ENCODE measurements around the gene CCDC171. TPM values are rescaled to one million over a fixed set of nuclear protein-coding genes. Genes with fewer than 3 reads are reported as not detected.
A peak's percentile ranks its signal among the peaks of the same experiment; 100 is the strongest.
"Not testable (repeated sequence)": the region's sequence is repeated elsewhere in the genome, so short reads cannot be mapped to it uniquely, and the experiment has no call there.

The CCDC171 gene
- total RNA-seq, 2 donors from 2014 or later, result 1.4 to 1.8 TPM

DNA sequence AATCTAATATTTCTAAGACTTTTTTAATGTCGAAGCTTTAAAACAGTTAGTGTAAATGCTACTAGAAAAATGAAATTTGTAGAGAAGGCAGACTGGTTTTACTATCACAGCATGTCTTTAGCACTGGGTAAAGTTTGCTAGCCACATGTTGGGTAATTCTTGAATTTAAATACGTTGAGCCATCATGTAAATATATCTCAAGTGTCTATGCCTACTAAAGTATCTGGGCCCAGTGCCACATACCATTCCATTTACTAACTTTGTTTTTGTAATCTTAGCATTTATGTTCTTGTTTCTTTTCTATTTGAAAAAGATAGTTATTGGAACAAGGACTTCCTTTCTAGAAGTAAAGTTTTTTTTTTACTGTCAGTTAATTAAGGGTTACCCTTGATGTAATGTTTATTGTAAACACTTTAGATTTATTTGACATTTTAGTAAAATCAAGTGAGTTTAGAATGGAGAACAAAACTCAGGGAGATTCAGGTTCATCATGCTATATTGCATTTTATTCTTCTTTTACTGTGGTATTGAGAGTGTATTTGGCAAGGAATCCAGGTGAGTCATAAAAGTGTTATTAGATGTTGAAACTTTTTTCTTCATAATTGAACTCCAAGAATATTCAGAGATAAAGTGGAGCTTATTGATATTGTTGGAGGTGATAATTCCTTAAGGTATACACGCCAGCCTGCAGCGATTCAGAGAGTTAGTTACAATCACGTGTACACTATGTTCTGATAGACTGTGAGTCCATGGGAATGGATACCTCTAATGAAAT, 182.4 kb downstream of the CCDC171 start:
- peak in 1 of 2 donors; percentile 82 for ATAC-seq
- DNase-seq, result no peak
- intact Hi-C loops (cut with DNase I), result no loop called here

DNA sequence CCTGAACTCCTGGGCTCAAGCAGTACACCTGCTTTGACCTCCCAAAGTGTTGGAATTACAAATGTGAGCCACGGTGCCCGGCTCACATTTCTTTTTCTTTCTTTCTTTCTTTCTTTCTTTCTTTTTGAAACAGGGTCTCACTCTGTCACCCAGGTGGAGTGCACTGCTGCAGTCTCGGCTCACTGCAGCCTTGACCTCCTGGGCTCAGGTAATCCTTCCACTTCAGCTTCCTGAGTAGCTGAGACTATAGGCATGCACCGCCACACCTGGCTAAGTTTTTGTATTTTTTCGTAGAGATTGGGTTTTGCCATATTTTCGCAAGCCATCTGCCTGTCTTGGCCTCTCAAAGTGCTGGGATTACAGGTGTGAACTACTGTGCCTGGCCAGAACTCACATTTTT, 183.7 kb downstream of the CCDC171 start:
- intact Hi-C loops (cut with DNase I), result no loop called here
- no peak for ATAC-seq
- no peak for DNase-seq

DNA sequence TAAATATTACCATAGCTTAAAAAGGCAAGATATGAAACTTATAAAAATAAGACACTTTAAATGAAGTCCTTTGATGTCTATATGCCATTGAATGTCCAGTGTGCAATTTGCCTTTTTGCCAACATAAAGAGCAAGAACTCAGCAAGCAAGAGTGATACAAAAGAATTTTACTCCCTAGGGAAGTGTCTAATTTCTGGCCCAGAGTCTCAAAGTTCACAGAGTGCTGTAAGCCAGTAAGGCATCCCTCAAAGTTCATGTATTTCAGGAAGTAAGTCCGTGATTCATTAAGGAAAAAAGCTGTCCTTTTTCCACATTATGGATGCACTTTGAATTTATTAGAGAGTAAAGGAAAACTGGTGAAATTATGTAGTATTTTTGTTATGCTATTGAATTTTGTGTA, 185.2 kb downstream of the CCDC171 start:
- no peak for DNase-seq
- intact Hi-C loops (cut with DNase I), result no loop called here
- ATAC-seq, result no peak

- intact Hi-C loops (cut with DNase I), result no loop called here
- no peak for DNase-seq
- ATAC-seq, result no peak
Observed at GRCh38 chr9:15741015-15741414, 188.2 kb downstream of the CCDC171 start.

DNA sequence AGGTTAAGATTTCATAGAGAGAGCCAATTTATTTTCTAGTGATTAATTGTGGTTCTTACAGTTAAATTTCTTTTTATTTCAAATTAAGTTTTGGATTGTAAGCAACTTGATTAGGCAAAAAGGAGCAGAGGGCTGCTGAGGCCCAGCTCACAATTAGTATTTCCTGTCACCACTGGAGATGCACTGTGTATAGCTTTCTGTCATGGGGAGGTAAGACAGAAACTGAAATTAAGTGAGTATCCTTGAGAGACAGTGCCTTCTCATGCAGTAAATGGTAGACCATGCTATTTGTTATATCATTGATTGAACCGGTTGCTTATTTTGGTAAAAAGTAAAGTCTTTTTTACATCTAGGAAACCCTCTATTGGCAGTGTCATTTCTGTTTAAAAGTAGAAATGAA, 190.7 kb downstream of the CCDC171 start:
- no peak for ATAC-seq
- intact Hi-C loops (cut with DNase I), result no loop called here
- DNase-seq, result no peak

DNA sequence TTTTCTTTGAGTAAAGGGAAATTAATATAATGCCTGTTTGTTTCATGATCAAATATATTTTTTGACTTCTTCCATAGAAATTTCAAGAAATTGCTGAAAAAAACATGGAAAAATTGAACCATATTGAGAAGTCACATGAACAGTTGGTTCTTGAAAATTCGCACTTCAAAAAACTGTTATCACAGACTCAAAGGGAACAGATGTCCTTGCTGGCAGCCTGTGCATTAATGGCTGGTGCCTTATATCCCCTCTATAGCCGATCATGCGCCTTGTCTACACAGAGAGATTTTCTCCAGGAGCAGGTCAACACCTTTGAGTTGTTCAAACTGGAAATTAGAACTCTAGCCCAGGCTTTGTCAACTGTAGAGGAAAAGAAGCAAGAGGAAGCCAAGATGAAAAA, 191.4 kb downstream of the CCDC171 start:
- ATAC-seq (no peak), DNase-seq (no peak)
- intact Hi-C loops (cut with DNase I), result no loop called here

DNA sequence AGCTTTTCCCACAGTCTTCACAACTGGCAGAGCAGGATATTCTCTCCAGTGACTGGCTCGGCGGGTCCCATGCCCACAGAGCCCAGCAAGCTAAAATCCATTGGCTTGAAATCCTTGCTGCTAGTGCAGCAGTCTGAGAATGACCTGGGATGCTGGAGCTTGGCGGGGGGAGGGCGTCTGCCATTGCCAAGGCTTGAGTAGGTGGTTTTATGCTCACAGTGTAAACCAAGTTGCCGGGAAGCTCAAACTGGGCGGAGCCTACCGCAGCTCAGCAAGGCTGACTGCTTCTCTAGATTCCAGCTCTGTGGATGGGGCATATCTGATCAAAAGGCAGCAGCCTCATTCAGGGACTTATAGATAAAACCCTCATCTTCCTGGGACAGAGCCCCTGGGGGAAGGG, 194.1 kb downstream of the CCDC171 start:
- DNase-seq (no peak), ATAC-seq (no peak)
- intact Hi-C loops (cut with DNase I), result no loop called here

DNA sequence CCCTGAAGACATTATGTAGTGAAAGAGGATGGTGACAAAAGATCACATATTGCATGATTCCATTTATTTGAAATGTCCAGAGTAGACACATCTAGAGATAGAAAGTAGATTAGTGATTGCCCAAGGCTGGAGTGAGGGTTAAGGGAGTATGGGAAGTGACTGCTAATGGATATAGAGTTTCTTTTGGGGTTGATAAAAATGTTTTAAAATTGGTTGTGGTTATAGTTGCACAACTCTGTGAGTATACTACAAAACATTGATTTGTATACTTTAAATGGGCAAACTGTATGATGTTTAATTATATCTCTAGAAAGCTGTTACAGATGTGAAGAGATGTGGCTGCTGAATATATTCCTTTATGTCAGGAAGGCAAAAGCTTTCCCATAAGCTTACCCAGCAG, 202.8 kb downstream of the CCDC171 start:
- intact Hi-C loops (cut with DNase I), result no loop called here
- DNase-seq (no peak), ATAC-seq (no peak)

DNA sequence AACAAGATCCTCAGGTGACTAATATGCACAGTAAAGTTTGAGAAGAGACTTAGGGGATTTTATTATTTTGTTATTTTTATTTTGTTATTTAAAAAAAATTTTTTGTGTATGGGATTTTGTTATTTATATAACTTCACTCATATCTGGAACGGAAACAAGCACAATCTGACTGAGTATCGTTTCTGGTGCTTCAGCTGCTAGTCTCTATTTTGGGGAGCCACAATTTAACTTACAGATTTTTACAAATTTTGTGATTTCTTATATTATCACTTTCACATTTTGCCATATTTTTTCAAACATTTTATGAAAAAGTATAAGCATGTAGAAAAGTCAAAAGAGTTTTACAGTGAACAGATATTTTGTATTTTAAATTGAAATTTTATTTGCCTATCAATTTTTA, 208.7 kb downstream of the CCDC171 start:
- ATAC-seq (no peak), DNase-seq (no peak)
- intact Hi-C loops (cut with DNase I), result no loop called here

DNA sequence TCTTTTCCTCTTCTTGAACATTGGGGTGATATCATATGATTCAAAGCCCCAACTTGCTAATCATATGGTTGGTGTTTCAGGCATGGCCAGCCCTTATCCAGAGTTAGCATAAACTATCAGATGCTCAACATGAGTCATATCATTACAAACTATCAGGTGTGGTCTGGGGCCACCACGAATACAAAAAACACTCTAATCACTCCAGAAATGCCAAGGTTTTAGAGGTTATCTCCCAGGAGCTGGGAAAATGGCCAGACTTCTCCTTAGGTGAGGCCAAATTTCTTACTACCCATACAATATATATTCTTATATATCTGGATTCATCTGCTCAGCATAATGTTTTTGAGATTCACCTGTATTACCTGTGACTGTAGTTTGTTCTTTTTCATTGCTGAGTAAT, 210.5 kb downstream of the CCDC171 start:
- ATAC-seq (no peak), DNase-seq (no peak)
- intact Hi-C loops (cut with DNase I), result no loop called here

- intact Hi-C loops (cut with DNase I), result no loop called here
- no peak for DNase-seq
Observed at GRCh38 chr9:15764131-15764530, 211.3 kb downstream of the CCDC171 start.

GRCh38 chr9:15769547-15769946, 216.7 kb downstream of the CCDC171 start:
- no peak for ATAC-seq

More at GRCh38 chr9:15764131-15764530, 211.3 kb downstream of the CCDC171 start:
- ATAC-seq, result no peak

DNA sequence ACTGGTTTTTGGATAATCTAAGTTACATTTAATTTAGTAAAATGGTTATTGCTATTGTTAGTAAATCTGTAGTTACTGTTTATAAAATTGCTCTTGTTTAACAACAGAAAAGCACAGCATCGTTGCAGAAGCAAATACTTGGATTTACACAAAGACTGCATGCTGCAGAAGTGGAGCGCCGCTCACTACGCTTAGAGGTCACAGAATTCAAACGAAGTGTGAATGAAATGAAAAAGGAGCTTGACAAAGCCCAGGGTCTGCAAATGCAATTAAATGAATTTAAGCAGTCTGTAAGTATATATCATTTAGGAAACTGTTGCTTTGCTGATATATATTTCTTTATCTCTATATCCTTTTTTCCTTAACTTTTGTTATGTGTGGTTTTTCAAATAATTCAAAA, 226.0 kb downstream of the CCDC171 start:
- intact Hi-C loops (cut with DNase I), result no loop called here
- DNase-seq (no peak), ATAC-seq (no peak)

More at GRCh38 chr9:15769547-15769946, 216.7 kb downstream of the CCDC171 start:
- DNase-seq, result no peak
- intact Hi-C loops (cut with DNase I), result no loop called here

GRCh38 chr9:15782106-15782505, 229.3 kb downstream of the CCDC171 start:
- intact Hi-C loops (cut with DNase I), result no loop called here
- ATAC-seq, result no peak
- no peak for DNase-seq

DNA sequence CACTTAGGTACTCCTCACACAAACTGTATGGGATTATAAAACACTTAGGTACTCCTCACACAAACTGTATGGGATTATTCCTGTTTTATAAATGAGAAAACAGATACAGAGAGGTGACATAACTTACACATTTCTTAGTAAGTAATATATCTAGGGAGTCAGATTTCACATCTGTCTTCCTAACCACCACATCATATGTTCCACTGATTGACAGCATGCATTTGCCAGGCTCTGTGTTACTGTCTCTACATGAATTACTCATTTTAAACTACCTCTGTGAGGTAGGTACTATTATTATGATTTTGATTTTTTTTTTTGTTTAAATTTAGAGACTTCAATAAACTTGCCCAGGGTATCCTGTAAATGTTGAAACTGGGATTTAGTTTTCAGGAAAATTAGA, 232.7 kb downstream of the CCDC171 start:
- DNase-seq (no peak), ATAC-seq (no peak)
- intact Hi-C loops (cut with DNase I), result no loop called here

DNA sequence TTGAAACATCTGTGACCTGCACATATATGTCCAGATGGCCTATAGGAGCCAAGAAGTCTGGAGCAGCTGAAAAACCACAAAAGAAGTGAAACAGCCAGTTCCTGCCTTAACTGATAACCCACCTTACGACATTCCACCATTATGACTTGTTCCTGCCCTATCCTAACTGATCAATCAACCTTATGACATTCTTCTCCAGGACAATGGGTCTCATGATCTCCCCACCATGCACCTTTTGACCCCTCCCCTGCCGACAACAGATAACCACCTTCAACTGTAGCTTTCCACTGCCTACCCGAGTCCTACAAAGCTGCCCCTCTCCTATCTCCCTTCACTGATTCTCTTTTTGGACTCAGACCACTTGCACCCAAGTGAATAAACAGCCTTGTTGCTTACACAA, 233.8 kb downstream of the CCDC171 start:
- DNase-seq (no peak), ATAC-seq (no peak)
- intact Hi-C loops (cut with DNase I), result no loop called here

GRCh38 chr9:15810219-15810899, 257.5 kb downstream of the CCDC171 start:
- ATAC-seq; DNase-seq; intact Hi-C loops (cut with DNase I): not testable (repeated sequence)

DNA sequence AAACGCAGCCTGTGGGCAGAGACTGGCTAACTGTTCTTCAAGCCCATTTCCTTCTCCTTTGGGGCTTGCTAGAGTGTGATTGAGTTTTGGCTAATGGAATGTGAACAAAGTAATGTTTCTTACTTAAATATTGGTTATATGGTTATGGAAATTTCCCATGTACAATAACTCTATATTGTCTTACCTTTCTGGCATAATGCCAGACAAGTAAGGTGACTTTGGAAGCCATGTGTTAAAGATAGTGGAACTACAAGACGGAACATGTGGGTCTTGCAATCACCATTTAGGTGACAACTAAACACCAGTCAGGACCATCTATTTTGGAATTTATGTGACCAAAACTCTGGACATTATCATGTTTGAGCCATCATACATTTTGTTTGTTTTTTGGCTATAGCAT, 260.2 kb downstream of the CCDC171 start:
- DNase-seq (no peak), ATAC-seq (no peak)
- intact Hi-C loops (cut with DNase I), result no loop called here

DNA sequence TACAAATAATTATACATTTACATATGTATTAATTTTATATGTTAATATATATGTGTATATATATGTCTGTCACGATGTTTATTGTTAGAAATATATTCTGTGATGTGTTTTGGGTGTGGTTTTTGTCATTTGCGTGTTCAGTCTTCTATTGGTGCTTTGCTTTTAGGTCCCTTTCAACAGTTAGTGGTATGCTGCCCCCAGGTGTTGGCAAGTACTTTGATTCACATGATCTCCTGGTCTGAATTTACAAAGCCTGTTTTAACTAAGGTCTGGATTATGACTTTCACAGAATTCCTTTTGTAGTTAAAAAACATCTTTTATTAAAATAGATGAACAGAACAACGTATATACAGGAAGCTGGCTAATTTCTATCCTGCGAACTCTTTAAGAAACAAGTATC, 271.5 kb downstream of the CCDC171 start:
- intact Hi-C loops (cut with DNase I), result no loop called here
- ATAC-seq (no peak), DNase-seq (no peak)

GRCh38 chr9:15831384-15831783, 278.5 kb downstream of the CCDC171 start:
- DNase-seq, result no peak
- intact Hi-C loops (cut with DNase I), result no loop called here
- no peak for ATAC-seq

GRCh38 chr9:15834541-15834940, 281.7 kb downstream of the CCDC171 start:
- intact Hi-C loops (cut with DNase I), result no loop called here
- ATAC-seq (no peak), DNase-seq (no peak)

Data from left cardiac atrium (tissue), 4 donors.